Bone marrow (tissue), 2 donors: Measurements from ENCODE around the gene ANKMY1.

Source experiments
- DNase-seq, 2 donors: peaks; one replicate each; lab custom pipeline; 2025; lab: John Stamatoyannopoulos, UW

The ANKMY1 gene

GRCh38 chr2:240473211-240473610 is 84.6 kb downstream of the ANKMY1 start:
- no peak for DNase-seq

- no peak for DNase-seq
Measured at GRCh38 chr2:240472078-240472790, 85.6 kb downstream of the ANKMY1 start.

- no peak for DNase-seq
Measured at GRCh38 chr2:240469740-240470139, 88.0 kb downstream of the ANKMY1 start.

- DNase-seq, result no peak
Measured at GRCh38 chr2:240469239-240469636, 88.5 kb downstream of the ANKMY1 start.

GRCh38 chr2:240468303-240469238 is 89.2 kb downstream of the ANKMY1 start:
- DNase-seq, result no peak

- DNase-seq, result no peak
Measured at GRCh38 chr2:240467659-240468302, 90.0 kb downstream of the ANKMY1 start.

GRCh38 chr2:240467149-240467642 is 90.6 kb downstream of the ANKMY1 start:
- DNase-seq, result no peak

GRCh38 chr2:240466579-240467148 is 91.1 kb downstream of the ANKMY1 start:
- DNase-seq, result no peak

- DNase-seq, result no peak
Measured at GRCh38 chr2:240465765-240466578, 91.8 kb downstream of the ANKMY1 start.

- DNase-seq, result no peak
Measured at GRCh38 chr2:240465268-240465764, 92.5 kb downstream of the ANKMY1 start.

GRCh38 chr2:240464514-240465241 is 93.1 kb downstream of the ANKMY1 start:
- DNase-seq, result no peak

GRCh38 chr2:240463866-240464481 is 93.8 kb downstream of the ANKMY1 start:
- no peak for DNase-seq

GRCh38 chr2:240463274-240463865 is 94.4 kb downstream of the ANKMY1 start:
- no peak for DNase-seq

GRCh38 chr2:240462707-240463273 is 95.0 kb downstream of the ANKMY1 start:
- DNase-seq, result no peak

- DNase-seq, result no peak
Measured at GRCh38 chr2:240462073-240462706, 95.6 kb downstream of the ANKMY1 start.

GRCh38 chr2:240461471-240462072 is 96.2 kb downstream of the ANKMY1 start:
- DNase-seq, result no peak

- DNase-seq, result no peak
Measured at GRCh38 chr2:240460781-240461431, 96.9 kb downstream of the ANKMY1 start.

GRCh38 chr2:240460253-240460711 is 97.5 kb downstream of the ANKMY1 start:
- DNase-seq, result no peak
